H1 (cell line): ENCODE results near the gene CTNS. TPM values are rescaled to one million over a fixed set of nuclear protein-coding genes. Genes with fewer than 3 reads are reported as not detected.

Experiments
- CTCF ChIA-PET: fragments of 300-600 bp; sonication (Branson Sonifier 250); formaldehyde crosslinking; loops from one replicate; lab custom pipeline; 2021; ENCODE audit not compliant: partially characterized antibody; lab: Charles Lee
- POLR2A ChIA-PET: fragments of 300-600 bp; sonication (Branson Sonifier 250); formaldehyde crosslinking; loops from one replicate; lab custom pipeline; 2021; ENCODE audit warnings: inconsistent platforms; ENCODE audit not compliant: partially characterized antibody; lab: Charles Lee
- DNase-seq, 2 experiments: peaks; one replicate each; pipeline versions ENCODE4 v3.0.0 to v3.0.0-alpha.2; 2010 to 2022; ENCODE audit warnings: low spot score in 2 of 2, low read depth in 1 of 2, mixed read lengths in 1 of 2
- FAIRE-seq: peaks from 2 replicates; lab custom pipeline; 2011; peaks lifted over from hg19 to GRCh38; lab: Jason Lieb, UNC
- H2AFZ ChIP-seq: 2 replicates; pipeline ENCODE4 v1.8.1; 2012; ENCODE audit warnings: low read length, inconsistent platforms
- H2AK5ac ChIP-seq: 2 replicates; pipeline ENCODE4 v1.6.1; 2013; ENCODE audit warnings: low read depth, low read length
- H2BK120ac ChIP-seq: replicated peaks from 2 replicates; pipeline ENCODE3; 2013; ENCODE audit warnings: low read depth, low read length, inconsistent platforms
- H2BK12ac ChIP-seq: 2 replicates; pipeline ENCODE4 v1.6.1; 2013; ENCODE audit warnings: low read depth, low read length
- H2BK15ac ChIP-seq: 2 replicates; pipeline ENCODE4 v1.6.1; 2013; ENCODE audit warnings: low read length
- H2BK20ac ChIP-seq: 2 replicates; pipeline ENCODE4 v1.6.1; 2013; ENCODE audit warnings: low read length
- H2BK5ac ChIP-seq: 2 replicates; pipeline ENCODE4 v1.6.1; 2013; ENCODE audit warnings: low read depth, low read length
- H3K14ac ChIP-seq: 2 replicates; pipeline ENCODE4 v1.6.1; 2013; ENCODE audit warnings: inconsistent platforms; ENCODE audit not compliant: insufficient read length
- H3K18ac ChIP-seq: 2 replicates; pipeline ENCODE4 v1.6.1; 2013; ENCODE audit warnings: low read length; ENCODE audit errors: extremely low read depth
- H3K23ac ChIP-seq: 2 replicates; pipeline ENCODE4 v1.6.1; 2013; ENCODE audit warnings: inconsistent platforms; ENCODE audit not compliant: insufficient read length
- H3K23me2 ChIP-seq: 2 replicates; pipeline ENCODE4 v1.6.1; 2013; ENCODE audit warnings: low read depth, low read length
- H3K27ac ChIP-seq: 2 replicates; pipeline ENCODE4 v1.6.1; 2011; ENCODE audit warnings: low read depth, low read length, inconsistent platforms
- H3K27me3 ChIP-seq, 4 experiments: replicated peaks in 1 of 4; 1 replicate in 1 of 4; 2 replicates in 3 of 4; pipeline versions ENCODE4 v1.6.1 to v1.8.1; 2011 to 2013; ENCODE audit warnings: low read length in 3 of 4, mild to moderate bottlenecking in 3 of 4, inconsistent platforms in 2 of 4, mixed read lengths in 2 of 4, moderate library complexity in 1 of 4; ENCODE audit not compliant: control insufficient read depth in 3 of 4, insufficient read depth in 3 of 4; ENCODE audit errors: extremely low read depth in 1 of 4
- H3K36me3 ChIP-seq, 4 experiments: 2 replicates each; pipeline versions ENCODE4 v1.6.1 to v1.8.1; 2011 to 2013; ENCODE audit warnings: mild to moderate bottlenecking in 4 of 4, low read length in 3 of 4, moderate library complexity in 2 of 4, control low read depth in 1 of 4, inconsistent platforms in 1 of 4; ENCODE audit not compliant: insufficient read depth in 4 of 4, control insufficient read depth in 2 of 4
- H3K4ac ChIP-seq: replicated peaks from 2 replicates; pipeline ENCODE3; 2013; ENCODE audit warnings: low read length, low read depth, mixed read lengths, inconsistent platforms; ENCODE audit not compliant: insufficient read length
- H3K4me1 ChIP-seq, 4 experiments: replicated peaks in 1 of 4; 1 replicate in 1 of 4; 2 replicates in 3 of 4; pipeline versions ENCODE4 v1.6.1 to v1.8.1; 2011 to 2013; ENCODE audit warnings: low read length in 3 of 4, inconsistent platforms in 2 of 4, mixed read lengths in 1 of 4; ENCODE audit not compliant: insufficient read depth in 4 of 4, control insufficient read depth in 3 of 4
- H3K4me2 ChIP-seq, 2 experiments: 2 replicates each; pipeline versions ENCODE4 v1.6.1 to v1.8.1; 2011 to 2013; ENCODE audit warnings: low read depth in 2 of 2, low read length in 2 of 2, control low read depth in 1 of 2, inconsistent platforms in 1 of 2, mild to moderate bottlenecking in 1 of 2; ENCODE audit not compliant: insufficient read depth in 1 of 2
- H3K4me3 ChIP-seq, 4 experiments: fragments of 200-600, 300-600 bp in 1 of 4; sonication (generic), shearing (Covaris generic), sonication (Bioruptor Twin) in 1 of 4; 2 replicates each; pipeline versions ENCODE4 v1.5.1 to v1.8.1; 2011 to 2016; ENCODE audit warnings: low read length in 4 of 4, low read depth in 3 of 4, control low read depth in 2 of 4, inconsistent platforms in 2 of 4, mild to moderate bottlenecking in 2 of 4, mixed read lengths in 1 of 4, moderate library complexity in 1 of 4; ENCODE audit not compliant: insufficient read depth in 2 of 4; ENCODE audit errors: extremely low read depth in 1 of 4
- H3K56ac ChIP-seq: replicated peaks from 2 replicates; pipeline ENCODE3; 2013; ENCODE audit warnings: low read depth, mild to moderate bottlenecking, mixed read lengths, low read length, inconsistent platforms; ENCODE audit not compliant: insufficient read length
- H3K79me1 ChIP-seq: 2 replicates; pipeline ENCODE4 v1.6.1; 2013; ENCODE audit warnings: low read depth, low read length, control low read depth
- H3K79me2 ChIP-seq, 2 experiments: 2 replicates each; pipeline versions ENCODE4 v1.6.1 to v1.8.1; 2012 to 2013; ENCODE audit warnings: low read length in 2 of 2, mild to moderate bottlenecking in 2 of 2, inconsistent platforms in 1 of 2; ENCODE audit not compliant: insufficient read depth in 2 of 2, control insufficient read depth in 1 of 2
- H3K9ac ChIP-seq, 4 experiments: replicated peaks in 1 of 4; 1 replicate in 1 of 4; 2 replicates in 3 of 4; pipeline versions ENCODE4 v1.6.1 to v1.8.1; 2011 to 2013; ENCODE audit warnings: low read depth in 3 of 4, low read length in 3 of 4, control low read depth in 2 of 4, mild to moderate bottlenecking in 2 of 4, moderate library complexity in 2 of 4, inconsistent platforms in 1 of 4; ENCODE audit errors: extremely low read depth in 1 of 4
- H3K9me3 ChIP-seq, 2 experiments: 2 replicates each; pipeline versions ENCODE4 v1.6.1 to v1.8.1; 2012 to 2013; ENCODE audit warnings: mild to moderate bottlenecking in 2 of 2, moderate library complexity in 2 of 2, control low read depth in 1 of 2, inconsistent platforms in 1 of 2, low read depth in 1 of 2, low read length in 1 of 2, mixed read lengths in 1 of 2; ENCODE audit not compliant: insufficient read depth in 2 of 2
- H4K20me1 ChIP-seq, 2 experiments: replicated peaks in 1 of 2; 2 replicates each; pipeline versions ENCODE3 to v1.8.1; 2011 to 2013; ENCODE audit warnings: inconsistent platforms in 2 of 2, low read length in 2 of 2, mild to moderate bottlenecking in 1 of 2; ENCODE audit not compliant: insufficient read depth in 2 of 2, control insufficient read depth in 1 of 2
- H4K5ac ChIP-seq: 2 replicates; pipeline ENCODE4 v1.6.1; 2013; ENCODE audit warnings: low read length, low read depth, mixed read lengths, inconsistent platforms; ENCODE audit not compliant: insufficient read length
- H4K8ac ChIP-seq: 2 replicates; pipeline ENCODE4 v1.8.0; 2013; ENCODE audit warnings: mild to moderate bottlenecking, moderate library complexity, low read length, inconsistent platforms; ENCODE audit not compliant: insufficient read depth; ENCODE audit errors: extremely low read depth
- H4K91ac ChIP-seq: replicated peaks from 2 replicates; pipeline ENCODE3; 2013; ENCODE audit warnings: low read length, mixed read lengths, inconsistent platforms; ENCODE audit not compliant: insufficient read length
- BCL11A ChIP-seq, 2 experiments: IDR thresholded peaks; one replicate each; pipeline ENCODE4 v1.6.1; 2011; ENCODE audit warnings: low read depth in 2 of 2, low read length in 2 of 2, mild to moderate bottlenecking in 2 of 2
- CREB1 ChIP-seq: IDR thresholded peaks from 2 replicates; pipeline ENCODE4 v1.6.1; 2012; ENCODE audit warnings: inconsistent platforms
- RBBP5 ChIP-seq: IDR thresholded peaks from 2 replicates; pipeline ENCODE4 v1.7.1; 2012; ENCODE audit warnings: low read depth, mild to moderate bottlenecking, inconsistent platforms, low read length, moderate library complexity, borderline replicate concordance
- SIRT6 ChIP-seq: IDR thresholded peaks from one replicate; pipeline ENCODE4 v1.7.1; 2012; ENCODE audit warnings: low read length, inconsistent platforms
- SUZ12 ChIP-seq: fragments of 200-600 bp; sonication (generic); IDR thresholded peaks from 2 replicates; pipeline ENCODE4 v1.6.1; 2012; ENCODE audit warnings: mild to moderate bottlenecking, inconsistent platforms, low read length, moderate library complexity, mixed read lengths
- WGBS, 2 experiments: shearing (Covaris generic) in 1 of 2; methylation state at CpG; one replicate each; pipeline versions ENCODE4 v1.1.6 to v1.1.7; 2013 to 2015; ENCODE audit warnings: low lambda C conversion rate in 2 of 2, mixed read lengths in 2 of 2, inconsistent platforms in 1 of 2, low coverage in 1 of 2, missing lambda C conversion rate in 1 of 2; ENCODE audit not compliant: insufficient replicate concordance in 2 of 2, insufficient coverage in 1 of 2, insufficient read length in 1 of 2; ENCODE audit errors: extremely low coverage in 1 of 2, missing lambda C conversion rate in 1 of 2; 5-methylcytosine and 5-hydroxymethylcytosine counted together
- polyA plus RNA-seq, 7 experiments: library from polyadenylated mRNA; depleted of rRNA in 3 of 7; stranded (reverse) in 5 of 7; unstranded in 2 of 7; fragments of >200 nt in 5 of 7; fragments of 200-250 nt in 2 of 7; gene quantifications; 1 replicate in 5 of 7; 2 replicates in 1 of 7; 4 replicates in 1 of 7; pipeline versions ENCODE4 v1.2.1 to v1.2.3, GENCODE V29; 2011 to 2013; ENCODE audit warnings: missing spikeins in 2 of 7, mixed read lengths in 2 of 7
- total RNA-seq: library from RNA; stranded (reverse); fragmentation: NEBNext Ultra II Directional; extraction: Animal tissue kit (Norgen Biotek cat#: 25700); gene quantifications from 2 replicates; pipeline ENCODE4 v1.2.1, GENCODE V29; 2021
- TF ChIP-seq, protein P1 (sequence below): IDR thresholded peaks from 2 replicates; pipeline ENCODE4 v1.6.1; 2011; ENCODE audit warnings: low read length, improper control_type of control experiment
- TF ChIP-seq, protein P2 (sequence below): IDR thresholded peaks from 2 replicates; pipeline ENCODE4 v1.6.1; 2012; ENCODE audit warnings: inconsistent platforms

CTNS gene
- total and polyA plus RNA-seq, 2 of the 8 experiments (the other 6 are each of a cell fraction or from before 2014, with no cell fraction given): 11.6 to 12.9 TPM

- Histone ChIP-seq H4K8ac (0 out of 2 replicates have a peak overlapping the region, but pooled peaks have one; percentile 36), H4K5ac (no peak overlapping the region), H3K4me1 (no peaks in the 10 kb centered on the region), H3K79me2 (no peaks in the 10 kb centered on the region; a peak in 1 of 4 replicates), H3K4ac (no peak overlapping the region), H3K27me3 (no peaks in the 10 kb centered on the region; a peak in 1 of 7 replicates), H3K23me2 (no peaks in the 10 kb centered on the region), H3K23ac (no peak overlapping the region), H2BK5ac (no peak overlapping the region), H3K18ac (no peak overlapping the region), H2BK12ac (no peak overlapping the region), H2BK15ac (no peak overlapping the region), H2BK120ac (no peak overlapping the region), H3K4me3 (no peak overlapping the region), H4K20me1 (peaks cover 0 to 2% of the 10 kb centered on the region in 2 experiments), H3K14ac (no peak overlapping the region), H3K27ac (0 out of 2 replicates have a peak overlapping the region, but pooled peaks have one; percentile 16), H2BK20ac (no peak overlapping the region), H2AFZ (no peak overlapping the region), H3K56ac (no peak overlapping the region), H3K79me1 (no peaks in the 10 kb centered on the region), H2AK5ac (no peak overlapping the region), H4K91ac (no peak overlapping the region), H3K4me2 (no peak overlapping the region), H3K9ac (no peak overlapping the region), H3K9me3 (no peaks in the 10 kb centered on the region), H3K36me3 (peaks cover 0 to 5% (median 2%) of the 10 kb centered on the region in 4 experiments; a peak in 4 of 8 replicates)
- CTCF ChIA-PET: interaction anchor here (0.7 to 2.9 kb wide), 17 partner anchors 8 to 113 kb away, joined by 3 to 20 read pairs (median 5); partner anchors contain the start of genes CTNS and SHPK
- TF ChIP-seq RBBP5 (no peak), SIRT6 (no peak), BCL11A (IDR thresholded peaks at IDR 0.05; ENCODE audit: low read depth in 2 of 2, low read length in 2 of 2) (no peak), CREB1 (no peak), SUZ12 (no peak)
- TF ChIP-seq, protein P1, sequence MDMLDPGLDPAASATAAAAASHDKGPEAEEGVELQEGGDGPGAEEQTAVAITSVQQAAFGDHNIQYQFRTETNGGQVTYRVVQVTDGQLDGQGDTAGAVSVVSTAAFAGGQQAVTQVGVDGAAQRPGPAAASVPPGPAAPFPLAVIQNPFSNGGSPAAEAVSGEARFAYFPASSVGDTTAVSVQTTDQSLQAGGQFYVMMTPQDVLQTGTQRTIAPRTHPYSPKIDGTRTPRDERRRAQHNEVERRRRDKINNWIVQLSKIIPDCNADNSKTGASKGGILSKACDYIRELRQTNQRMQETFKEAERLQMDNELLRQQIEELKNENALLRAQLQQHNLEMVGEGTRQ: no peak
- TF ChIP-seq, protein P2, sequence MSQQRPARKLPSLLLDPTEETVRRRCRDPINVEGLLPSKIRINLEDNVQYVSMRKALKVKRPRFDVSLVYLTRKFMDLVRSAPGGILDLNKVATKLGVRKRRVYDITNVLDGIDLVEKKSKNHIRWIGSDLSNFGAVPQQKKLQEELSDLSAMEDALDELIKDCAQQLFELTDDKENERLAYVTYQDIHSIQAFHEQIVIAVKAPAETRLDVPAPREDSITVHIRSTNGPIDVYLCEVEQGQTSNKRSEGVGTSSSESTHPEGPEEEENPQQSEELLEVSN: no peak
- DNase-seq (no peak), FAIRE-seq (no peak)
- WGBS, 2 experiments: 89% methylated on average over 12 of the region's 12 CpGs; no CpG with 5 or more reads in 1 of the 2 experiments
- POLR2A ChIA-PET: interaction anchor here (0.8 to 18.4 kb wide), 7 partner anchors 9 to 607 kb away, joined by 3 to 194 read pairs (median 8); partner anchors contain the start of genes CTNS, EMC6, SHPK and TAX1BP3
Observed at GRCh38 chr17:3647251-3647650, 10.7 kb downstream of the CTNS start.
